HL-60 (cell line): ENCODE measurements around the gene PCSK7.

ENCODE experiments used
- DNase-seq, 2 experiments: peaks; one replicate each; pipeline ENCODE4 v3.0.0-alpha.2; 2010 to 2020; ENCODE audit warnings: low read depth in 1 of 2, low spot score in 1 of 2
- H3K27ac ChIP-seq: fragments of 250-450 bp; sonication (Bioruptor Pico); replicated peaks from 2 replicates; pipeline ENCODE4 v1.5.1; 2020; ENCODE audit warnings: mild to moderate bottlenecking, moderate library complexity
- H3K27me3 ChIP-seq: fragments of 250-450 bp; sonication (Bioruptor Pico); 2 replicates; pipeline ENCODE4 v1.5.1; 2021; ENCODE audit warnings: mild to moderate bottlenecking, moderate library complexity; ENCODE audit not compliant: insufficient read depth, poor library complexity, severe bottlenecking
- H3K4me3 ChIP-seq: replicated peaks from 2 replicates; pipeline ENCODE4 v1.5.1; 2011; ENCODE audit warnings: mild to moderate bottlenecking, control low read depth, low read length; ENCODE audit not compliant: insufficient read depth
- CTCF ChIP-seq: IDR thresholded peaks from one replicate; pipeline ENCODE4 v1.5.1; 2011; ENCODE audit warnings: low read length, control low read depth, inconsistent platforms; ENCODE audit not compliant: insufficient read depth
- GABPA ChIP-seq: IDR thresholded peaks from 2 replicates; pipeline ENCODE4 v1.6.1; 2012; ENCODE audit warnings: low read depth
- POLR2AphosphoS5 ChIP-seq: IDR thresholded peaks from 2 replicates; pipeline ENCODE4 v1.6.1; 2012; ENCODE audit warnings: low read depth
- REST ChIP-seq: IDR thresholded peaks from 2 replicates; pipeline ENCODE4 v1.6.1; 2012; ENCODE audit warnings: low read depth; ENCODE audit not compliant: insufficient replicate concordance
- SPI1 ChIP-seq: IDR thresholded peaks from 2 replicates; pipeline ENCODE4 v1.6.1; 2012; ENCODE audit warnings: low read depth, mild to moderate bottlenecking, borderline replicate concordance

PCSK7 gene

GRCh38 chr11:117249571-117249970, 17.7 kb upstream of the PCSK7 start:
- H3K4me3 ChIP-seq, result no peak overlapping the region
- H3K27me3 ChIP-seq, result no peaks in the 10 kb centered on the region
- no peak for DNase-seq
- TF ChIP-seq POLR2AphosphoS5 (no peak), SPI1 (no peak), GABPA (no peak), REST (no peak)
- no peak overlapping the region for H3K27ac ChIP-seq

- no peaks in the 10 kb centered on the region for H3K27me3 ChIP-seq
- no peak for TF ChIP-seq REST
- TF ChIP-seq GABPA, result no peak
- TF ChIP-seq POLR2AphosphoS5, result no peak
- TF ChIP-seq CTCF, result no peak
- no peak for TF ChIP-seq SPI1
- no peak for DNase-seq
- no peak overlapping the region for H3K27ac ChIP-seq
- no peak overlapping the region for H3K4me3 ChIP-seq
These were observed 16.5 kb upstream of the PCSK7 start for GRCh38 chr11:117248341-117248740.

- H3K4me3 ChIP-seq, result no peak overlapping the region
- no peak for TF ChIP-seq GABPA
- no peak for TF ChIP-seq CTCF
- TF ChIP-seq REST, result no peak
- no peak for TF ChIP-seq POLR2AphosphoS5
- no peak for TF ChIP-seq SPI1
- H3K27ac ChIP-seq, result no peak overlapping the region
- no peaks in the 10 kb centered on the region for H3K27me3 ChIP-seq
- no peak for DNase-seq
These were observed 7.4 kb upstream of the PCSK7 start for GRCh38 chr11:117239295-117239694.

- no peak for TF ChIP-seq POLR2AphosphoS5
- no peak for TF ChIP-seq REST
- no peak for TF ChIP-seq GABPA
- no peak for TF ChIP-seq CTCF
- no peak for TF ChIP-seq SPI1
- no peaks in the 10 kb centered on the region for H3K27me3 ChIP-seq
- no peak overlapping the region for H3K4me3 ChIP-seq
- no peak overlapping the region for H3K27ac ChIP-seq
- no peak for DNase-seq
These were observed 6.3 kb upstream of the PCSK7 start for GRCh38 chr11:117238221-117238620.
